Cardiac atrium fibroblast (primary cell): ENCODE data around the gene NCK1. TPM values are rescaled to one million over a fixed set of nuclear protein-coding genes. Genes with fewer than 3 reads are reported as not detected.

ENCODE experiments used
- total RNA-seq: library from RNA; depleted of rRNA; stranded (reverse); fragments of >200 nt; gene quantifications from 2 replicates; pipeline ENCODE4 v1.2.3, GENCODE V29; 2015

The NCK1 gene
- 58.5 and 60.7 TPM in 2 replicates for total RNA-seq

DNA sequence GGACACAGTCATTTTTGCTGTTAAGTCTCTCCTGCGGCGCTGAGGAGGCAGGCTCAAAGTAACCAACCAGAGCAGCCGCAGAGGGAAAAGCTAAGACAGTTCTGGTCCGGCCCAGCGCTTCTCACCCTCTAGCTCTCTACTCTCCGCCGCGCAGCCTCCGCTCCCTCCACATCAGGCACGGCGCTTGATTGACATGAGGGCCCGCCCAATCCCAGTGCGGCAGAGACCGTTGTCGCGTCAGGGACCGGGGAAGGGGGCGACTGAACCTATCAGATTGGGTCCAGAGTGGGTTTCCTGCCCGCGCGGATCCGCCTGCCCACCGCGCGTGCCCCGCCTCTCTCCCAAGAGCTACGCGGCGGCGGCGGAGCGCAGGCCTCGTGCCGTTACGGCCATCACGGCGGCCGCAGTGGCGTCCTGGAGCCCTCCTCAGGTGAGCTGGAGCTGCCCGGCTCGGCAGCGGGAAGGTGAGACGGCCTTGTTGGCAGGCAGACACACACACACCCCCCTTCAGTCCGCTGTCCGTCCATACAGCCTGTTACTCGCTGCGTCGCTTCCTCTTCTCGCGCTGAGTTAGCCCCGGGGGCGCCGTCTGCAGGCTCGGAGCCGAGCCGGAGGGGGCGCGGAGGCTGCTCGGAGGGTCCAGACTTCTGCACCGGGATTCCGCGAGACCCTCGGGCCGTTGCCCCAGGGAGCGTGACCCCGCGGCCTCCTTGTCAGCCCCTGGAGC, at the start of gene NCK1:
Gene NCK1, plus strand, starts transcription at position 319 of the 727 bp plus-strand sequence. CDS start 65,794 bp downstream, outside the sequence.

DNA sequence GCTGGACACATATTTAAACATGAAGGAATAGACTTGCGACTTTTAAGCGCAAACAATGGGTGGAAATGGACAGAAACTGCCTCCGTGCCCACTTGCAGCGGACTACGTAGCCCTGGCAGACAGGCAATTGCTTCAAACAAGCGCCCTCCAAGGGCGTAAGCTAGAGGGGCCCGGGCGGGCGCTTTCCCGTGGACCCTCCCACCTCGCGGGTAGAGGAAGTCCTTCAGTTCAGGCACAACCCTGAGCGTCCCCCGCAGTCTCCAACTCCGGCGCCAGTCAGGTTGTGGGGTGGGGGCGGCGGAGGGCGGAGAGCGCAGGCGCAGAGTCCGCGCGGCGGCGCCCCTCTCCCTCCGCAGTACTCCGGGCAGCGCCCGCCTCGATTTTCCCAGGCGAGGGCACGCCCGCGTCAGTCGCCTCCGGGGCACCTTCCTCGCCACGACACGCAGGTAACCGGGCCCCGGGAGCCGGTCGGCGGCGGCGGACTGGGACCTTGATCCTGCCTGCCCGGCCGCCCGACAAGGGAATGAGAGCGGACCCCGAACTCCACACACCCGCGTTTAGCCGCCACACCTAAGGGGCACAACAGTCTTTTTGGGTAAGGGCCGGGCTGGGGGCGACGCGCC, 43.1 kb upstream of the NCK1 start, which contains the start of gene SLC35G2:
Gene SLC35G2, plus strand, starts transcription at position 358 of the 623 bp plus-strand sequence. CDS start 35,335 bp downstream, outside the sequence.

DNA sequence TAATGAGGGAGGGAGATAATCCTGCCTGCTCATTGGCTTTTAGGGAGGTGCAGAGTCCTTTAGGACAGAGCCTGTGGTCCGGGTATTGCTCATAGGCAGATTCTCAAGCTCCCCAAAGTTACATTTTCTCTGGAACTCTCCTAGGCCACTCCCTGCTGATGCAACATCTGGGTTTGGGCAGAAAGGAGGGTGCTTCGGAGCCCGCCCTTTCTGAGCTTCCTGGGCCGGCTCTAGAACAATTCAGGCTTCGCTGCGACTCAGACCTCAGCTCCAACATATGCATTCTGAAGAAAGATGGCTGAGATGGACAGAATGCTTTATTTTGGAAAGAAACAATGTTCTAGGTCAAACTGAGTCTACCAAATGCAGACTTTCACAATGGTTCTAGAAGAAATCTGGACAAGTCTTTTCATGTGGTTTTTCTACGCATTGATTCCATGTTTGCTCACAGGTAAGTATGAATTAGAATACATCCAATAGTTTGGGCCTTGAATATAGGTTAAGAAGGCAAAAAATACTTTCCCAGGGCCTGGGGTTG, 95.8 kb downstream of the NCK1 start, which contains the start of gene IL20RB:
Gene IL20RB, plus strand, starts transcription at position 233 of the 538 bp plus-strand sequence. Its CDS starts 131 bp downstream, at position 364.

Other genes starting within 250 kb of the NCK1 start
- gene STAG1, start 109.8 kb upstream of the NCK1 start, total RNA-seq = 22.7 and 23.8 TPM in 2 replicates
- 17.3 and 25.1 TPM in 2 replicates for gene SLC35G2, start 43.1 kb upstream of the NCK1 start, total RNA-seq
- gene IL20RB, start 95.8 kb downstream of the NCK1 start, total RNA-seq = 0.97 and 1.4 TPM in 2 replicates